Head of caudate nucleus (tissue), 42 donors: ENCODE data around the gene COL27A1.

ENCODE experiments used
- DNase-seq, 42 donors: peaks; one replicate each; pipeline versions ENCODE4 v3.0.0 to v3.0.0-alpha.2; 2020 to 2021; ENCODE audit warnings: mixed read lengths in 7 of 42
- intact Hi-C: fragments of 100-400 bp; cut with DNase I; formaldehyde crosslinking; loops from one replicate; pipeline ENCODE4 v1.15.0; 2022

The COL27A1 gene

DNA sequence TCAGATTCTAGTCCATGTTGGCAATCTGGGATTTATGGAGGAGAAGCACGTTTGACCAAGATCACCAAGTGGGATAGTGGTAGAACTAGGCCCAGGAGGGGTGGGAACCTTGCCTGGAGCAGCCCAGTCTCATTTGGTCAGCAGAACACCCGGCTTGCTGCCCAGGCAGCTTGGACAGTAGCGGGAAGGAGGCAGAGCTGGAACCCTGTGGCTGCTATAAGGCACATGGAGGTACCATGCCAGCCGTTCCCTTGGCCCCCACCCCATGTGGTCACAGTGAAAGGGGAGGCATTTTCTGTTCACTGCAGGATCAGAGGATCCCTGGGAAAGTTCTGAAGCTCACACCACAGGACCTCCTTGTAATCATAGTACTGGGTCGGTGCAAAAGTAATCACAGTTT is 92.2 kb downstream of the COL27A1 start:
- intact Hi-C loops, result no loop called here
- DNase-seq, result peak in 2 of 42 donors; percentile 28 to 48

DNA sequence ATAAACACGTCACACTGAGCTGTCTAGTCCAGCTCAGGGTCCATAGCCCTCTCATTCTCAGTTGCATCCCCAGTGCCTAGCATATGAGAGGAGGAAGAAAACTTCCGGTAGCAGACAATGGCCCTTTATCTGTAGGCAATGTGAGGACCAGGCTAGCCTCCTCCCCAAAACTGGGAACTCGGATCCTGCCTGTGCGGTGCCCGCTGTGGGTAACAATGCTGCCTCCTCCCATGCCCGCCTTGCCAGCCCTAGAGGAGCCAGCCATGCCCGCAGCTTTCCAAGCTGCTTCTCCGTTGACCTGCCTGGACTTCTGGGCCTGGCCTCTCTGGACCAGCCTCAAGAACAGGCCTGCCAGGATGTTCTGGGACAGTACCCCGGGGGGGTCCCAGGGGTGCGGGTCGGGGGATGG is 93.0 kb downstream of the COL27A1 start:
- DNase-seq, result peak in 22 of 42 donors; percentile 9 to 70 (median 30)
- intact Hi-C loops, result no loop called here

DNA sequence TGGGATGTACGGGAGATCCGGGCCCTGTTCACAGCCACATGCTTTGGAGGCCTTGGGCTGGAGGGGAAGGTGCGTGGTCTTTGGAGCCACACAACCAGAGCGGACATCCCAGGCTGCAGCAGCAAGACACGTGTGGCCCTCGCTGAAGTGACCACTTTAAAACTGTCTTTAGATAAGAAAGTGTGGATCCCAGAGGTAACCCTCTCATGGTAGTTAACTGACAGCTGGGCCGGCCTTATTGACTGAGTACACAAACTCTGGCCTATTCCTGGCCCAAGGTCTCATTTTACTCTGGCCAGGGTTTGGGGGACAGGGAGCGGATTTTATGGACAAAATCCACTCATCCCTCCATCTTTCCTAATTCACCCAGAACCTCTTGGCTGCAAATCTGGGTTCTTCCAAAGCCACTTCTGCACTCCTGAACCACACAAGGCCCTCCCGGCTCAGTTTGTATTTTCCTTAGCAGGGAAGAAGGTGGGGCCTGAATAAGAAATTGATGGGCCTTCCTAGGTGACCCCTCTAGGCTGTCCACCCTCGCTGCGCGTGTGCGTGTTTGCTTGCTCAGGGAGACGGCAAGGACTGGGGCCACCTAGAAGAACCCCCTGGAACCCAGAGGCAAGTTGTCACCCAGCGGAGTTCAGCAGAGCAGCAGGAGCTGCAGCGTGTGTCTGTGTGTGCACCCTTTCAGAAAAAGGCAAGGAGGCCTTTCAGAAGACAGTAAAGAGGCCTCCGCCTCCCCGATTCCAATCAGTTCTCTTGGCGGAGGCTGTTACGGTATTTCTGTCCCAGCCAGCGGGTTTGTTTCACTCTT is 94.3 kb downstream of the COL27A1 start:
- intact Hi-C loops, result no loop called here
- DNase-seq, result no peak

DNA sequence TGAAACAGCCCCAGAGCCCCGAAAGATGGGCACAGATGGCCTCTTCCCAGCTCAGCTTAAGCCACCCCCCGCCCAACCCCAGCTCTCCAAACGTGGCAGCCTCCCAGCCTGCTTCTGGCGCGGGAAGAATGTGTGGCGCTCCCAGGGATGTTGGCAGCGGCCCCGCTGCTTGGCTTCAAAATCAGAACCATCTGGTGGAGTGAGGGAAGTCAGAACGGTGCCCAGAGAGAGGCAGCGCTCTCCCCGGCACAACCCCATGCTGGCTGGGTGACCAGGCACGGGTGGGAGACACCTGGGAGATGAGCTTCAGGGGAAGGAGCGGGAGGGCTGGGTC is 94.9 kb downstream of the COL27A1 start:
- peak; percentile 55 to 94 (median 82) for DNase-seq
- intact Hi-C loops, result no loop called here

DNA sequence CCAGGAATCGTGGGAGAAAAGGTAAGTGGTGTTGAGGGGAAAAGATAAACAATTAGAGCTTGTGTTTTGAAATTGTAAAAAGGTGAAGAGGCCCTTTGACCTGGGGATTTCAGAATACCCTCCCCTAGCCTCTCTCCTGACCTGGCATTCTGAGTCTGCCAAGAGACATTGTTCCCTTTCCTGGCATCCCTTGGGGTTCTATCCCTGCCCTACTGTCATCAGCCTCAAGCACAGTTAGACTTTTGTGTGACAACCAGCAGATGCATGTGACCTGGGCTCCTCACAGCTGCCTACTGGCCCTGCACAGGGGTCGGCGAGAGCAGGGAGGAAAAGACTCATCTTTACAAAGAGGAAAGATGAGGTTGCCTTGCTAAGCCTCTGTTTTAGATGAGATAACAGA is 95.3 kb downstream of the COL27A1 start:
- peak in 7 of 42 donors; percentile 10 to 58 (median 21) for DNase-seq
- intact Hi-C loops, result no loop called here

DNA sequence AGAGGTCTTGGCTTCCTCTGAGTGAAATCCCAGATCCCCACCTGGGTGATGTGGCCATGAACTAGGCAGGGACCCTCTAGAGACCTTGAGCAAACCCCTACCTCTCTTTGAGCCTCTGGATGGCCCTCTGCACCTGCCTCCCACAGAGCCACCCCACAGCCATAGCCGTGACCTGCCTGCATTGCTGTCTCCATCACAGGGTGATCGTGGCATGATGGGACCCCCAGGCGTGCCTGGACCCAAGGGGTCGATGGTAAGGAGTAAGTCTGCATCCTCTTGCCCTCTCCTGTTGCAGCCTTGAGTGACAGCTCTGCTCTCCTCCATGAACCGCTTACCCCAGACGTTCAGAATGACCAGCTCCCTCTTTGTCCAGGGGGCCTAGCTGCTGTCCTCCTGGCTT is 97.1 kb downstream of the COL27A1 start:
- no peak for DNase-seq
- intact Hi-C loops, result no loop called here

DNA sequence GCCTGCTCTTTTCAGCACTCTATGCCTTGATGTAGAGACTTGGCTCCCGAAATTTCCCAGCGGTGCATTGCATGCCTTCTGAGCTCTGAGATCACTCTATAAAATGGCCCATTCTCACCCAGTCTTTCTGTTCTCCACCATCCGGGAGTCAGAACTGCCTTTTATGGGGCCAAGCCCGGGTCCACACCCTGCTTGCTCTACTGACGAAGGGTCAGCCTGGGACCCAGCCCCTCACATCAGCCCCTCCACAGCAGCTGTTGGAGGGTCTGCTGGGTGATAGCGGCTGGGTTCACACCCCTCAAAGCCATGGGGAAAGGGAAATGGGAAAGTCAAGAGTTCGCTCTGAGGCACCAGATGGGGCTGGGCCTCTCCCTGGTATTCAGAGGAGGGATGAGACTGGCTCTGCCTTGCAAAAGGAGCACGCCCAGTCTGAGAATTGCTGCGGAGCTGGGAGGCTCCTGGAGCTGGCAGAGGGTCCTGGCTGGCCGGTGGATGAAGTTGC is 101.5 kb downstream of the COL27A1 start:
- no peak for DNase-seq
- intact Hi-C loops, result no loop called here

DNA sequence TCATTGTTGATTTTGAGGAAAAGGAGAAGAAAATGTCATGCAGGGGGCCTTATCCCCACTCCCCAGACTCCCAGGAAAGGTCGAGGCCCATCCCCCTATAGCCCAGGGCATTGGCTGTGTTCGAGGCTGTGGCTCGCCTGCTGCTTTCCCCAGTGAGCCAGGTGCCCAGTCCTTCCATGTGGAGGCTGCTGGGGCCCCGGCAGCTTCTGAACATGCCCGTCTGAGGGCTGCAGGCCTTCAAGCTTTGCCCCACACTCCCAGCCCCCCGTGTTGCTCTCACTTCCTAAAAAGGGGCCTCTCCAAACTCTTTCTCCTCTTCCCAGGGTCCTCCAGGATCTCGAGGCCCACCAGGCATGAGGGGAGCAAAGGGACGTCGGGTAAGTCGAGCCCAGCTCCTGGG is 102.9 kb downstream of the COL27A1 start:
- DNase-seq, result no peak
- intact Hi-C loops, result no loop called here

DNA sequence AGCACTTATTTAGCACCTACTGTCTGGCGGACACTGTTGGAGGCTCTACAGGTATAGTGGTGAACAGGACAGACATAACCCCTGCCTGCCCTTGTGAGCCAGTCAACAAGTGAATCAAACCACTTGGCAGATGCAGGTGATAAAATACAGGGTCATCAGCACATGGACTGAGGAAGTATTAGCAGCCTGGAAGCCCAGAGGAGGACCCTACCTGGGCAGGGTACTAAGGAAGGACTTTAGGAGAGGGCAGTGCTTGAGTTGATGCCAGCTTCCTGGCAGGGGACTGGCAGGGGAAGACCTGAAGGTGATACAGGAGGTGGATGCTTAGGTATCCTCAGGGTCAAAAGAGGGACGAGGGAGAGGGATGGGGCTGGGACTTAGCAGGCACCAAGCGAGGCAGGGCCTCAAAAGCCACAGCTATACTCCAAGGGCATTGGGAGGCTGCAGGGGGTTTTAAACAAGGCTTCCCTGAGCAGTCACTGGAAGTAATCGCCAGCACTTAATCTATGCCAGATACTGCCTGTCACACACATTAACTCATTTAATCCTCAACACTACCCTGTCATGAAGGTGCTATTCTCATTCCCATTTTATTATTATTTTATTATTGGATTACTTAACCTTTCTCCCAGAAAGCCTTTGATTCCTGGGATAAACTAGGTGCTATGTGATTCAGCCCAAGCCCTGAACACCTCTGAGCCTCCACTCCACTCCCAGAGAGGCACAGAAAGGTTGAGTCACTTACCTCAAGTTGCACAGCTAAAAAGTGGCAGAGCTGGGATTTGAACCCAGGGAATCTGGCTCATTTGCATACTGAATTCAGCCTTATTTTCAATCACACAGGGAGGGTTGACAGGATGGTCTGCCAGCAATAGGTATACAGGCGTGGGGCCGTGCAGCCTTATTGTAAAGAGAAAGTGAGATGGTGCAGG is 103.8 kb downstream of the COL27A1 start:
- DNase-seq, result no peak
- intact Hi-C loops, result no loop called here

DNA sequence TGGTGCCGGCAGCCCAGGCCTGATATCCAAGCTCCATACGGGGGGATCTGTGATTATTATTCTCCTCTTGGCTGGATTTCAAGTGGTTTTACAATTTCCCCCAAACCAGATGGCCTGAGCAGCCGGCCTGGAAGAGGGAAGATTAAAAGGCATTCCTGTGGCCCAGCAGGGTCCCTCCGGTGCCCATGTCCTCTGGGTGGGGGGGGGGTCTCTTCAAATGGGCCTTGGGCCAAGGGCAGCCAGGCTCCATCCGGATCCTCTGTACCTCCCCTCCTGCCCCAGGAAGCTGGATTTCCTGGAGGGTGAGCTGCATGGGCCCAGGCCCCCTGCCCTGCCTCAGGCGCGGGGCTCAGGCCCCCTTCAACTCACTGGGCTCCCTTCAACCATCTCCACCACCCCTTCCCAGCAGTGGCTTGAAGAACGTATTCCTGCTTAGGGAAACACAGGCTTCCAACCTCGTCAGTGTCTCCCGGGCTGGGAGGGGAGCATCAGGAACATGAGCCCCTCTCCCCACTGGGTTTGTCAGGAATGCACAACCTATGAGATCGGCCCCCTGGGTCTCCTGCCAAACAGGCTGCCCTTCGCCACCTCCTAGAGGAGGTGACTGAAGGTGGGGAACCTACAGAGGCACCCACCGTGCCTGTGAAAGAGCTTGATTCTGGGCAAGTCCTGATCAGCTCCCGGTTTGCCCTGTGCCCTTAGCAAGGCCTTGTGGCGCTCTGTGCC is 104.6 kb downstream of the COL27A1 start:
- DNase-seq, result no peak
- intact Hi-C loops, result no loop called here

DNA sequence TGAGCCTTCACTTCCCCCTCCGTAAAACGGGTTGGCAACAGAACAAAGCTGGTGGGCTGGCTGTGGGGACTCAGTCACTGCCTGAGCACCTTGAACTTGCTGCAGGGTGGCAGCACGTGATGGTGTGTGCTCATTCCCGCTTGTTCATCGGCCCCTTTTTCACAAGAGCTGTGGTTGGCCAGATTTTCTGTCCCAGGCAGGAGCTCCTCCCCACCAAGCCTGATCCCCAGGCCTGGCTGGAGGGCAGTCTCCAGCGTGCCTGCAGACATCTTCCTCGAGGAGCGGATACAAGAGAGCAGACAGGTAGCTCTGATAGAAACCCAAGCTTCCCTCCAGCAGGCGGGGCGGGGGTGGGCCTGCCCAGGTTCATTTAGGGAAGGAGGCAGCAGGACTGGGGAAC is 105.7 kb downstream of the COL27A1 start:
- DNase-seq, result no peak
- intact Hi-C loops, result no loop called here

DNA sequence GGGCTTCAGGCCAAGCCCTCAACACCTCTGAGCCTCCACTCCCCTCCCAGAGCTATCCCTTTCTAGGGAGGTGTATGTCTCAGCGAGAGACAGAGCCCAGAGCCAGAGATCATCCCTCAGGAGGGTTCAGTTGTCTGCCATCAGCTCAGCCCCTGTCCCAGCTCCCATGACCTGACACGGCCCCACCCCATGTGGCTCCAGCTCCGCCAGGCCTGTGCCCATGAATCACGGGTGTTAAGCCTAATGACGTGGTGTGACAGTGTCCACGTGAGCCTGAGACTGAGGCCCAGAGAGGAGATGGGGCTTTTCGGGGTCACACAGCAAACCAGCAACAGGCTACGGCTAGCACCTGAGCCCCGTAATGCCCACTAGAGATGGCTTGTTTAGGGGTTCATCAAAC is 106.7 kb downstream of the COL27A1 start:
- intact Hi-C loops, result no loop called here
- DNase-seq, result no peak

DNA sequence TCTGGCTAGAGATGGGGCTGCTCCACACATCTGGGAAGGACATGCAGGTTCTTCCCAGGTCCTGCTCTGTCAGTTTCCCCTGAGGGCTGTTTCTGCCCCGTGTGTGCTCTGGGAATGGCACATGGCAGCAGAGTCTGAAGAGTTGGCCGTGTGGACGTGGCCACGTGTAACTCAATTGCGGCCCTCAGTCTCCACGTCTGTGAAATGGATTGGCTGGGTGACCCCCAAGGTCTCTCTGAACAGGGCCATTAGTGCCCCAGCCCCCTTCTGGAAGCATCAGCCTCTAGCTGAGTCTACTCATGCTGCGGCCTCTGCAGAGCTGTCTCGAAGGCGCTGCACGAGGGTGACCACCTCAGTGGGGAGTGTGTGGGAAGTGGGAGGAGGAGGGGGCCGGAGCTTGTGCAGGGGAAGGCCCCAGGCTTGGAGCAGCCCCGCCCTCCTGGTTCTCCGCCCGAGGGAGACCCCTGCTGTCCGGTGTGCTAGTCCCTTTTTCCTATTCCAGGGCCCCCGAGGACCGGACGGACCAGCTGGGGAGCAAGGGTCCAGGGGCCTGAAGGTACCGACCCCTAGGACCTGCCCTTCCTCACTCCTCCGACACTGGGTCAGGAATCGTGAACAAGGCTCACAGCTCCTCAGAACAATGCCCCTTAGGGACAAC is 108.6 kb downstream of the COL27A1 start:
- intact Hi-C loops, result no loop called here
- DNase-seq, result peak in 11 of 42 donors; percentile 14 to 68 (median 29)

DNA sequence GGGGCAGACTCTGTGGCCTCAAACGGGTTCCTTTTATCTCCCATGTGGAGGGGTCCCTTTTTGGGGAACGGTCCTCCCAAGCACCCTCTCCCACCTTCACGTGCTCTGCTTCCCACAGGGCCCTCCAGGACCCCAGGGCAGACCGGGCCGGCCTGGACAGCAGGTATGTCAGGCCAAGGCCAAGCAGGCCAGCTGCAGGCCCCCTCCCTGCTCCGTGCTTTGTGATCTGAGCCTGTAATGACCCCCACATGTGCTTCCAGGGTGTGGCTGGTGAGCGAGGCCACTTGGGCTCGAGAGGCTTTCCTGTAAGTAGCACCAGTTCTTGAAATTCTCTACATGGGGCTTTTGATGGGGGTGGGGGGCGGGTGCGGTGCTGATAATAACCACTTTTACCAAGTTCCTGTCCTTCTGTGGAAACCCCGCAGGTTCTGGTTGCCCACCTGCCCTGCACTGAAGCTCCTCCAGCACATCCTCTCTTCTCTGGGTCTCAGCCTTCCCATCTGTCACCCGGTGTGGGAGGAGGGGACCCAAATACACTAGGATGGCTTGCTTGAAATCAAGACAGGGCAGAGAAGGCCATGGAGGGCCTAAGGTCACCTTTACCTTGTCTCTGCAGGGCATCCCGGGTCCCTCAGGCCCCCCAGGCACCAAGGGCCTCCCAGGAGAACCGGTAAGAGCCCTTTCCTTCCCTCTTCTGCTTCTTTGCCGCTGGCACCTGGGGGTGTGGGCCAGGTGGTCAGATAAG is 109.6 kb downstream of the COL27A1 start:
- no peak for DNase-seq
- intact Hi-C loops, result no loop called here

DNA sequence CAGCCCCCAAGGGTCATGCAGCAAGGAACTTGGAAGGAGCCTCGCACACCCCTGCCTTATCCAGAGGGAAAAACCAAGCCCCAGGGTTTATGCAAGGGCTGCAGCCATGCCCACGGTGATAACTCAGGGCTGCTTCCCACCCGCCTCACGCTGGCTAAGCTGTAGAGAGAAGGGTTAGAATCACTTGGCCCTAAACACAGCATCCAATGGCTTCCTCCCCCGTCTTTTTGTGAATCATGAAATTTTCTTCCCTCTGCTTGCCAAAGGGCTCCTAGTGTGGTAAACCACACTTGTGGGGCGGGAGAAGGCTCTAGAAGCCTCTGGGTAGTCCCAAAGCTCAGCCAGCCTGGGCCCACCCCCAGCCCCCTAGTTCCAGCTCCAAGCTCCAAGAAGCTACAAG is 111.6 kb downstream of the COL27A1 start:
- intact Hi-C loops, result no loop called here
- no peak for DNase-seq

DNA sequence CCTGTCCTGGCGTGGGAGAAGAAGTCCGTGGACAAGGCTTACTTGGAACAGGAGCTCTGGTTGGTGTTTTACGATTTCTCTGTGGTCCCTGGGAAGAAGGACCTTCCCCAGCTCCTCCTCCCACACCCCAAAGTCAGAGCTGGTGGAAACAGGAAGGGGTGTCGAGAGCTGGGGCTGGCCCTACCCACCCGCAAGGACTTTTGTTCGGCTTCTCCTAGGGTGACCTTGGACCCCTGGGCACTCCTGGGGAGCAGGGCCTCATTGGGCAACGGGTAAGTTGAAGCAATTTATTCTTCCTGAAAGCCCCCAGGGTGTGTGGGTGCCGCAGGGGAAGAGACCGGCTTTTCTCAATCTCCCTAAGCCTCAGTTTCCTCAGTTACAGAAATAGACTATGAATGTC is 113.7 kb downstream of the COL27A1 start:
- DNase-seq, result no peak
- intact Hi-C loops, result no loop called here

DNA sequence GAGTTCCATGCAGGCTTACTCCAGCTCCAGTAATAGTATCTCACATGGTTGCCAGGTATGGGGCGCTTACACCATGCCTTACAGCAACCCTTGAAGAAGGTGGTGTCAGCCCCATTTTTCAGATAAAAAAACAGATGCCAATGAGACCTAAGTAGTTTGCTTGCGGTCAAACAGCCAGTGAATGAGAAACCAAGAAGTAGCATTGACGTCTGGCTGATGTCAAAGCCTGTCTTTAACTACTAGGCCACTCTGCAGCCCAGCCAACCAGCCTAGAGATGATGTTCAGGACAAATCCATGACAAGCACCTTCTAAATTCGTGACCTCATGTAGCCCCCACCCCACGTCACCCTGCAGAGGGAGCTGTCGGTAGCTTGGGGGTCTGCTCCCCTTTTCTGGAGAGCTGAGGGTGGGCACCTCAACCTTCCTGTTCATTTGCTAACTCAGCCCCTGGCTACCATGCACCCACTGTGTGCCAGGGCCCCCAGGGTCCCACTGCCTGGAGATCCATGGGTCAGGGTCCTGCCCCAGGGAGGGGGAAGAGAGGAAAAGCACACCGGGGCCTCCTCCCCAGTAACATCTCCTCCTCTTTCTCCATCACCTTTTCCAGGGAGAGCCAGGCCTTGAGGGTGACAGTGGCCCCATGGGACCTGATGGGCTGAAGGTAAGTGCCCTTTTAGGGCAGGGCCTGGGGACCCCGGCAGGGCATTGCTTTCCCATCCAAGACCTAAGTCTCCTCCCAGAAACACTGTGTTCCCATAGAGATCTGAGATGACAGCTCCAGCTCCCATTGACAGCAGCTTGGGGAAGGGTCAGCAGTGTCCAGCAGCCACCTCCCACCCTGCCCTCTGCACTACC is 115.0 kb downstream of the COL27A1 start:
- DNase-seq, result no peak

More for the DNA sequence above, 115.0 kb downstream of the COL27A1 start:
- intact Hi-C loops, result no loop called here
